Body of pancreas (tissue), 4 donors: ENCODE results near the gene RPA1.

Source experiments
- POLR2A ChIP-seq, 3 donors: fragments of 450-650 bp; IDR thresholded peaks; one replicate each; pipeline ENCODE4 v1.6.1; 2016; ENCODE audit warnings: antibody characterized with exemption in 3 of 3, mild to moderate bottlenecking in 2 of 3
- TF ChIP-seq, protein P1 (sequence below), 7 experiments: fragments of 450-650 bp in 4 of 7; fragments of 200-600 bp in 3 of 7; sonication (generic) in 3 of 7; IDR thresholded peaks; one replicate each; pipeline ENCODE4 v1.5.1; 2016 to 2019; ENCODE audit warnings: antibody characterized with exemption in 7 of 7

- TF ChIP-seq, protein P1, sequence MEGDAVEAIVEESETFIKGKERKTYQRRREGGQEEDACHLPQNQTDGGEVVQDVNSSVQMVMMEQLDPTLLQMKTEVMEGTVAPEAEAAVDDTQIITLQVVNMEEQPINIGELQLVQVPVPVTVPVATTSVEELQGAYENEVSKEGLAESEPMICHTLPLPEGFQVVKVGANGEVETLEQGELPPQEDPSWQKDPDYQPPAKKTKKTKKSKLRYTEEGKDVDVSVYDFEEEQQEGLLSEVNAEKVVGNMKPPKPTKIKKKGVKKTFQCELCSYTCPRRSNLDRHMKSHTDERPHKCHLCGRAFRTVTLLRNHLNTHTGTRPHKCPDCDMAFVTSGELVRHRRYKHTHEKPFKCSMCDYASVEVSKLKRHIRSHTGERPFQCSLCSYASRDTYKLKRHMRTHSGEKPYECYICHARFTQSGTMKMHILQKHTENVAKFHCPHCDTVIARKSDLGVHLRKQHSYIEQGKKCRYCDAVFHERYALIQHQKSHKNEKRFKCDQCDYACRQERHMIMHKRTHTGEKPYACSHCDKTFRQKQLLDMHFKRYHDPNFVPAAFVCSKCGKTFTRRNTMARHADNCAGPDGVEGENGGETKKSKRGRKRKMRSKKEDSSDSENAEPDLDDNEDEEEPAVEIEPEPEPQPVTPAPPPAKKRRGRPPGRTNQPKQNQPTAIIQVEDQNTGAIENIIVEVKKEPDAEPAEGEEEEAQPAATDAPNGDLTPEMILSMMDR (IDR thresholded peaks at IDR 0.05), result no peak
- no peak for TF ChIP-seq POLR2A (IDR thresholded peaks at IDR 0.05)
These were observed 27.4 kb upstream of the RPA1 start for GRCh38 chr17:1802429-1802828.
